Activated CD4-positive, alpha-beta T cell treated with anti-CD3 and anti-CD28 coated beads, Interleukin-2, amount 10 ng/mL, durations not matched to agents 24 days and 14 days (primary cell): ENCODE data around the gene ZNF287. TPM values are rescaled to one million over a fixed set of nuclear protein-coding genes. Genes with fewer than 3 reads are reported as not detected.
"Not testable (repeated sequence)": the region's sequence is repeated elsewhere in the genome, so short reads cannot be mapped to it uniquely, and the experiment has no call there.

Source experiments
- DNase-seq: peaks from one replicate; pipeline ENCODE4 v3.0.0; 2022
- H3K27ac Mint-ChIP-seq: one replicate; pipeline ENCODE4 v1.8.0; 2022; ENCODE audit warnings: mild to moderate bottlenecking, mixed read lengths
- H3K27me3 Mint-ChIP-seq: one replicate; pipeline ENCODE4 v1.8.0; 2022; ENCODE audit warnings: mixed read lengths
- H3K36me3 Mint-ChIP-seq: one replicate; pipeline ENCODE4 v1.8.0; 2022; ENCODE audit warnings: low read depth, mild to moderate bottlenecking, mixed read lengths
- H3K4me1 Mint-ChIP-seq: one replicate; pipeline ENCODE4 v1.8.0; 2021; ENCODE audit warnings: mixed read lengths
- H3K4me3 Mint-ChIP-seq: one replicate; pipeline ENCODE4 v1.8.0; 2022; ENCODE audit warnings: mild to moderate bottlenecking, moderate library complexity, mixed read lengths
- H3K9me3 Mint-ChIP-seq: one replicate; pipeline ENCODE4 v1.8.0; 2021; ENCODE audit warnings: mixed read lengths
- intact Hi-C: fragments of 100-400 bp; cut with micrococcal nuclease; formaldehyde crosslinking; loops from one replicate; pipeline ENCODE4 v1.15.1; 2023
- total RNA-seq: library from RNA; stranded (reverse); gene quantifications from 2 replicates; pipeline ENCODE4 v1.2.3, GENCODE V29; 2022

Gene ZNF287
- total RNA-seq, 1 donor from 2014 or later: 6.3 TPM

- DNase-seq: no peak
- Mint-ChIP-seq H3K4me1 (peaks cover 14% of the 10 kb centered on the region), H3K27me3 (peaks cover 2% of the 10 kb centered on the region), H3K27ac (no peak overlapping the region), H3K36me3 (peaks cover 4% of the 10 kb centered on the region), H3K4me3 (peak overlapping the region; percentile 99), H3K9me3 (peaks cover 11% of the 10 kb centered on the region)
- intact Hi-C loops: loop anchor here (1.0 to 5.0 kb wide), 6 partner anchors 32 to 454 kb away; partner anchors contain the start of genes CCDC144A, UBB and ZNF287
These were observed 31.9 kb downstream of the ZNF287 start for GRCh38 chr17:16537130-16537458.

- H3K27ac Mint-ChIP-seq: no peak overlapping the region
These were observed 34.8 kb downstream of the ZNF287 start for GRCh38 chr17:16534236-16534635.

GRCh38 chr17:16529906-16530305, 39.1 kb downstream of the ZNF287 start:
- intact Hi-C loops: loop anchor here (10.0 kb wide), 1 partner anchor 505 kb away; no protein-coding TSS in a partner anchor
- Mint-ChIP-seq H3K4me1 (peaks cover 6% of the 10 kb centered on the region), H3K4me3 (no peak overlapping the region), H3K27ac (no peak overlapping the region), H3K27me3 (peaks cover 29% of the 10 kb centered on the region), H3K9me3 (no peaks in the 10 kb centered on the region), H3K36me3 (no peaks in the 10 kb centered on the region)
- no peak for DNase-seq

More at GRCh38 chr17:16534236-16534635, 34.8 kb downstream of the ZNF287 start:
- no peak for DNase-seq
- H3K4me1 Mint-ChIP-seq: peaks cover 14% of the 10 kb centered on the region
- H3K27me3 Mint-ChIP-seq: peaks cover 10% of the 10 kb centered on the region
- no peak overlapping the region for H3K4me3 Mint-ChIP-seq
- peaks cover 4% of the 10 kb centered on the region for H3K36me3 Mint-ChIP-seq
- intact Hi-C loops: loop anchor here (2.0 kb wide), 1 partner anchor 119 kb away; the partner anchor contains the start of gene ZNF624
- peaks cover 4% of the 10 kb centered on the region for H3K9me3 Mint-ChIP-seq

GRCh38 chr17:16527298-16527697, 41.7 kb downstream of the ZNF287 start:
- Mint-ChIP-seq H3K27me3 (peaks cover 36% of the 10 kb centered on the region), H3K4me3 (no peak overlapping the region), H3K9me3 (no peaks in the 10 kb centered on the region), H3K27ac (no peak overlapping the region), H3K4me1 (peaks cover 3% of the 10 kb centered on the region), H3K36me3 (no peaks in the 10 kb centered on the region)
- DNase-seq: no peak
- intact Hi-C loops: loop anchor here (10.0 kb wide), 1 partner anchor 502 kb away; no protein-coding TSS in a partner anchor

- H3K27me3 Mint-ChIP-seq: peaks cover 33% of the 10 kb centered on the region
- H3K9me3 Mint-ChIP-seq, DNase-seq, H3K4me1 Mint-ChIP-seq, H3K36me3 Mint-ChIP-seq, H3K27ac Mint-ChIP-seq, H3K4me3 Mint-ChIP-seq: not testable (repeated sequence)
- intact Hi-C loops: loop anchor here (10.0 kb wide), 1 partner anchor 501 kb away; no protein-coding TSS in a partner anchor
These were observed 43.4 kb downstream of the ZNF287 start for GRCh38 chr17:16525556-16525955.

GRCh38 chr17:16521070-16521727, 47.8 kb downstream of the ZNF287 start:
- intact Hi-C loops: loop anchor here (1.0 to 10.0 kb wide), 5 partner anchors 26 to 496 kb away; no protein-coding TSS in a partner anchor
- peak; percentile 89 for DNase-seq
- no peak overlapping the region for H3K27ac Mint-ChIP-seq
- H3K9me3 Mint-ChIP-seq: no peaks in the 10 kb centered on the region
- H3K4me1 Mint-ChIP-seq: peaks cover 8% of the 10 kb centered on the region
- peaks cover 30% of the 10 kb centered on the region for H3K27me3 Mint-ChIP-seq
- H3K36me3 Mint-ChIP-seq: no peaks in the 10 kb centered on the region
- no peak overlapping the region for H3K4me3 Mint-ChIP-seq

GRCh38 chr17:16519021-16519420, 50.0 kb downstream of the ZNF287 start:
- Mint-ChIP-seq H3K4me1 (peaks cover 12% of the 10 kb centered on the region), H3K36me3 (no peaks in the 10 kb centered on the region), H3K4me3 (no peak overlapping the region), H3K27ac (no peak overlapping the region), H3K9me3 (no peaks in the 10 kb centered on the region), H3K27me3 (peaks cover 31% of the 10 kb centered on the region)
- DNase-seq: no peak
- intact Hi-C loops: no loop called here

GRCh38 chr17:16517477-16517876, 51.5 kb downstream of the ZNF287 start:
- H3K9me3 Mint-ChIP-seq: no peaks in the 10 kb centered on the region
- peaks cover 12% of the 10 kb centered on the region for H3K4me1 Mint-ChIP-seq
- no peaks in the 10 kb centered on the region for H3K36me3 Mint-ChIP-seq
- intact Hi-C loops: no loop called here
- no peak for DNase-seq
- no peak overlapping the region for H3K4me3 Mint-ChIP-seq
- H3K27me3 Mint-ChIP-seq: peaks cover 34% of the 10 kb centered on the region
- H3K27ac Mint-ChIP-seq: no peak overlapping the region

GRCh38 chr17:16516594-16517051, 52.4 kb downstream of the ZNF287 start:
- DNase-seq: no peak
- intact Hi-C loops: no loop called here
- peaks cover 34% of the 10 kb centered on the region for H3K27me3 Mint-ChIP-seq
- peaks cover 18% of the 10 kb centered on the region for H3K4me1 Mint-ChIP-seq
- no peak overlapping the region for H3K27ac Mint-ChIP-seq
- H3K9me3 Mint-ChIP-seq: no peaks in the 10 kb centered on the region
- H3K4me3 Mint-ChIP-seq: no peak overlapping the region
- H3K36me3 Mint-ChIP-seq: no peaks in the 10 kb centered on the region

GRCh38 chr17:16515933-16516332, 53.1 kb downstream of the ZNF287 start:
- Mint-ChIP-seq H3K27me3 (peaks cover 34% of the 10 kb centered on the region), H3K4me1 (peaks cover 15% of the 10 kb centered on the region), H3K4me3 (no peak overlapping the region), H3K36me3 (no peaks in the 10 kb centered on the region), H3K27ac (no peak overlapping the region), H3K9me3 (no peaks in the 10 kb centered on the region)
- no peak for DNase-seq
- intact Hi-C loops: no loop called here

- intact Hi-C loops: no loop called here
- Mint-ChIP-seq H3K4me1 (peaks cover 15% of the 10 kb centered on the region), H3K36me3 (no peaks in the 10 kb centered on the region), H3K27ac (no peak overlapping the region), H3K9me3 (no peaks in the 10 kb centered on the region), H3K27me3 (peaks cover 28% of the 10 kb centered on the region), H3K4me3 (no peak overlapping the region)
- DNase-seq: no peak
These were observed 55.1 kb downstream of the ZNF287 start for GRCh38 chr17:16513873-16514272.

GRCh38 chr17:16512011-16512410, 57.0 kb downstream of the ZNF287 start:
- intact Hi-C loops: no loop called here
- no peak for DNase-seq
- H3K9me3 Mint-ChIP-seq: no peaks in the 10 kb centered on the region
- peaks cover 15% of the 10 kb centered on the region for H3K4me1 Mint-ChIP-seq
- H3K4me3 Mint-ChIP-seq: no peak overlapping the region
- H3K36me3 Mint-ChIP-seq: no peaks in the 10 kb centered on the region
- no peak overlapping the region for H3K27ac Mint-ChIP-seq
- peaks cover 21% of the 10 kb centered on the region for H3K27me3 Mint-ChIP-seq

- intact Hi-C loops: no loop called here
- Mint-ChIP-seq H3K9me3 (no peaks in the 10 kb centered on the region), H3K4me3 (no peak overlapping the region), H3K27me3 (peaks cover 21% of the 10 kb centered on the region), H3K36me3 (no peaks in the 10 kb centered on the region), H3K27ac (no peak overlapping the region), H3K4me1 (peaks cover 13% of the 10 kb centered on the region)
- DNase-seq: no peak
These were observed 57.4 kb downstream of the ZNF287 start for GRCh38 chr17:16511593-16511992.

GRCh38 chr17:16507918-16508533, 61.0 kb downstream of the ZNF287 start:
- no peaks in the 10 kb centered on the region for H3K9me3 Mint-ChIP-seq
- peaks cover 8% of the 10 kb centered on the region for H3K27me3 Mint-ChIP-seq
- no peak overlapping the region for H3K4me3 Mint-ChIP-seq

More at GRCh38 chr17:16507918-16508533, 61.0 kb downstream of the ZNF287 start:
- Mint-ChIP-seq H3K4me1 (peaks cover 7% of the 10 kb centered on the region), H3K36me3 (no peaks in the 10 kb centered on the region), H3K27ac (no peak overlapping the region)
- DNase-seq: no peak
- intact Hi-C loops: no loop called here
